Measurements from ENCODE around the gene ARHGAP1. TPM values are rescaled to one million over a fixed set of nuclear protein-coding genes. Genes with fewer than 3 reads are reported as not detected.

ARHGAP1 gene
- total RNA-seq, 1 experiment from 2014 or later: 73.0 TPM

DNA sequence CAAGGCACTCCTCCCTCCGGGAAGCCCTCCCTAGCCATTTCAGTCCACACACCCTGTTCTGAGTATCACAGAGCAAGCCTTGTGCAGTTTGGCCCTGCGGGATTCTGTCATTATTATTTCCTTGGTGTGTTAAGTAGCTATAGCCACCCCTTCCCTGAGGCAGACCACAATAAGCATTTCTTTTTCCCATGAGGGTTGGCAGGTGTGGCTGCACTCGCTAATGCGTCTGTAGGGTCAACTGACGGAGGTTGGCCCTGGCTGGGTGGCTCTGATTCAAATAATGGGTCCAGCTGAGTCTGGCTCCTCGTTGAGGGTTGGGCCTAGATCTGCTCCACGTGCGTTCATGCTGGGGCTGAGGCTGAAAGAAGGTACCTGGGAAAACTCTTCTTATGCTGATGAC, 23.7 kb upstream of the ARHGAP1 start:
- no peaks in the 10 kb centered on the region for H3K27me3 ChIP-seq (replicated peaks; ENCODE audit: control insufficient read depth, insufficient read depth, low read length)
- H3K36me3 ChIP-seq (ENCODE audit: control insufficient read depth, insufficient read depth, low read length): peaks cover 6% of the 10 kb centered on the region; the same call in 1 of the 2 replicates
- Mint-ChIP-seq H3K9me3 (ENCODE audit: unreplicated experiment) (no peaks in the 10 kb centered on the region), H3K27me3 (ENCODE audit: insufficient read depth, unreplicated experiment) (no peaks in the 10 kb centered on the region), H3K4me3 (ENCODE audit: unreplicated experiment) (no peak overlapping the region), H3K4me1 (ENCODE audit: low read depth, unreplicated experiment) (peaks cover 2% of the 10 kb centered on the region), H3K27ac (ENCODE audit: unreplicated experiment) (peak overlapping the region; percentile 16), H3K36me3 (ENCODE audit: insufficient read depth, unreplicated experiment) (peaks cover 4% of the 10 kb centered on the region)
- no peak overlapping the region for H3K4me3 ChIP-seq (ENCODE audit: low read depth, low read length)
- intact Hi-C loops (cut with micrococcal nuclease; ENCODE audit: unreplicated experiment): no loop called here
- no peak for DNase-seq
- POLR2A ChIA-PET: no interaction called here
- TF ChIP-seq, protein P1, sequence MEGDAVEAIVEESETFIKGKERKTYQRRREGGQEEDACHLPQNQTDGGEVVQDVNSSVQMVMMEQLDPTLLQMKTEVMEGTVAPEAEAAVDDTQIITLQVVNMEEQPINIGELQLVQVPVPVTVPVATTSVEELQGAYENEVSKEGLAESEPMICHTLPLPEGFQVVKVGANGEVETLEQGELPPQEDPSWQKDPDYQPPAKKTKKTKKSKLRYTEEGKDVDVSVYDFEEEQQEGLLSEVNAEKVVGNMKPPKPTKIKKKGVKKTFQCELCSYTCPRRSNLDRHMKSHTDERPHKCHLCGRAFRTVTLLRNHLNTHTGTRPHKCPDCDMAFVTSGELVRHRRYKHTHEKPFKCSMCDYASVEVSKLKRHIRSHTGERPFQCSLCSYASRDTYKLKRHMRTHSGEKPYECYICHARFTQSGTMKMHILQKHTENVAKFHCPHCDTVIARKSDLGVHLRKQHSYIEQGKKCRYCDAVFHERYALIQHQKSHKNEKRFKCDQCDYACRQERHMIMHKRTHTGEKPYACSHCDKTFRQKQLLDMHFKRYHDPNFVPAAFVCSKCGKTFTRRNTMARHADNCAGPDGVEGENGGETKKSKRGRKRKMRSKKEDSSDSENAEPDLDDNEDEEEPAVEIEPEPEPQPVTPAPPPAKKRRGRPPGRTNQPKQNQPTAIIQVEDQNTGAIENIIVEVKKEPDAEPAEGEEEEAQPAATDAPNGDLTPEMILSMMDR (IDR thresholded peaks at IDR 0.05; ENCODE audit: insufficient read depth in 1 of 2, low read depth in 1 of 2, low read length in 1 of 2, severe bottlenecking in 1 of 2, unreplicated experiment in 1 of 2): no peak
- H3K4me1 ChIP-seq: peaks cover 17% of the 10 kb centered on the region
- no TSS peak for BruUV-seq (replicated peaks)
- no peaks in the 10 kb centered on the region for H3K9me3 ChIP-seq
- CTCF ChIA-PET: no interaction called here

DNA sequence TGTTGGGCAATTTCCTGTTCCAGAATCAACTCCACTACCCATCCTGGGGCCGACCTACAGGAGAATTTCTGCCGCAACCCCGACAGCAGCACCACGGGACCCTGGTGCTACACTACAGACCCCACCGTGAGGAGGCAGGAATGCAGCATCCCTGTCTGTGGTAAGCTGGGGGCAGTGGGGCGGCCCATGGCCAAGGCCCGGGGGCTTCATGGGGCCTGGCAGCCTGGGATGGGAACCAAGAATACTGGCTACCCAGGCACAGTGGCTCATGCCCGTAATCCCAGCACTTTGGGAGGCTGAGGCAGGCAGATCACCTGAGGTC, 22.9 kb upstream of the ARHGAP1 start:
- Mint-ChIP-seq H3K4me1 (ENCODE audit: low read depth, unreplicated experiment) (peaks cover 10% of the 10 kb centered on the region), H3K27ac (ENCODE audit: unreplicated experiment) (no peak overlapping the region), H3K9me3 (ENCODE audit: unreplicated experiment) (no peaks in the 10 kb centered on the region), H3K36me3 (ENCODE audit: insufficient read depth, unreplicated experiment) (peaks cover 4% of the 10 kb centered on the region), H3K27me3 (ENCODE audit: insufficient read depth, unreplicated experiment) (no peaks in the 10 kb centered on the region), H3K4me3 (ENCODE audit: unreplicated experiment) (no peak overlapping the region)
- Histone ChIP-seq H3K4me1 (peaks cover 25% of the 10 kb centered on the region), H3K4me3 (ENCODE audit: low read depth, low read length) (no peak overlapping the region), H3K36me3 (ENCODE audit: control insufficient read depth, insufficient read depth, low read length) (peaks cover 5% of the 10 kb centered on the region; the same call in 1 of the 2 replicates), H3K9me3 (no peaks in the 10 kb centered on the region), H3K27me3 (replicated peaks; ENCODE audit: control insufficient read depth, insufficient read depth, low read length) (no peaks in the 10 kb centered on the region)
- BruUV-seq (replicated peaks): no TSS peak
- ChIA-PET CTCF (no interaction called here), POLR2A (no interaction called here)
- intact Hi-C loops (cut with micrococcal nuclease; ENCODE audit: unreplicated experiment): no loop called here
- DNase-seq: no peak
- TF ChIP-seq, protein P1 (IDR thresholded peaks at IDR 0.05; ENCODE audit: insufficient read depth in 1 of 2, low read depth in 1 of 2, low read length in 1 of 2, severe bottlenecking in 1 of 2, unreplicated experiment in 1 of 2): no peak

DNA sequence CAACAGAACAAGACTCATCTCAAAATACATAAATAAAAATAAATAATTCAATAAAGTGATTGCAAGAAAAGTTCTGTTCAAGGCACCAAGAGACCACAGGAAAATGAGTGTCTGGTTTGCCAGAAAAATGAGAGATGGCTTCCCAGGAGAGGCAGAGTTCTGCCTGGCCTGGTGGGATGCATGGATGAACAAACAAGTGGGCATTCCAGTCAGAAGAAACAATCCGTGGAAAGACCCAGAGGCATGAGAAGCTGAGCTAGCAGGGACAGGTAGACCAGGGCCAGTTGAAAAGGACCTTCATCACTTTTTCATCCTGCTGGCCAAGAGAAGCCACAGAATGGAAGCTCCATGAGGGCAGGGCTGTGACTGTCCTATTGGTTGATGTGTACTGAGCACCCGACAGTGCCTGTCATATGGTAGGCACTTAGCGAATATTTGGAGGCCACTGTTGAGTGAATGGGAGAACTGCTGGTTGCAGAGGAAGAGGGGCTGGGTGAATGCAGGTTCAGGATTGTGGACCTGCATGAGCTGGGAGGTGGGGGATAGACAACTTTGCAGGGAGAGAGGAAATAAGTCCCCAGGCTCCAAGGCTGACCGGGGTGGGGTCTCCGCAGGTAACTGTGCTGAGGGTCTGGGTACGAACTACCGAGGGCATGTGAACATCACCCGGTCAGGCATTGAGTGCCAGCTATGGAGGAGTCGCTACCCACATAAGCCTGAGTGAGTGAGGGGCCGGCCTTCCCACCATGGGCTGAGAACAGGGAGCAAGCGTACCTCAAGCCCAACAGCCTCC, 22.3 kb upstream of the ARHGAP1 start:
- no peak overlapping the region for H3K4me3 Mint-ChIP-seq (ENCODE audit: unreplicated experiment)
- H3K27me3 Mint-ChIP-seq (ENCODE audit: insufficient read depth, unreplicated experiment): no peaks in the 10 kb centered on the region
- TF ChIP-seq, protein P1 (IDR thresholded peaks at IDR 0.05; ENCODE audit: insufficient read depth in 1 of 2, low read depth in 1 of 2, low read length in 1 of 2, severe bottlenecking in 1 of 2, unreplicated experiment in 1 of 2): no peak
- no TSS peak for BruUV-seq (replicated peaks)
- no peak for DNase-seq
- ChIA-PET CTCF (no interaction called here), POLR2A (no interaction called here)
- no peak overlapping the region for H3K27ac Mint-ChIP-seq (ENCODE audit: unreplicated experiment)
- Histone ChIP-seq H3K36me3 (ENCODE audit: control insufficient read depth, insufficient read depth, low read length) (peaks cover 5% of the 10 kb centered on the region; the same call in 1 of the 2 replicates), H3K9me3 (no peaks in the 10 kb centered on the region), H3K4me1 (peaks cover 30% of the 10 kb centered on the region), H3K27me3 (replicated peaks; ENCODE audit: control insufficient read depth, insufficient read depth, low read length) (no peaks in the 10 kb centered on the region), H3K4me3 (ENCODE audit: low read depth, low read length) (no peak overlapping the region)
- H3K9me3 Mint-ChIP-seq (ENCODE audit: unreplicated experiment): no peaks in the 10 kb centered on the region
- H3K4me1 Mint-ChIP-seq (ENCODE audit: low read depth, unreplicated experiment): peaks cover 11% of the 10 kb centered on the region
- peaks cover 4% of the 10 kb centered on the region for H3K36me3 Mint-ChIP-seq (ENCODE audit: insufficient read depth, unreplicated experiment)
- intact Hi-C loops (cut with micrococcal nuclease; ENCODE audit: unreplicated experiment): no loop called here
